NB4 (cell line): ENCODE results near the gene LENG8.

Experiments used
- POLR2A ChIP-seq: IDR thresholded peaks from 2 replicates; pipeline ENCODE4 v1.6.1; 2011; ENCODE audit warnings: mild to moderate bottlenecking; ENCODE audit not compliant: insufficient read length; ENCODE audit errors: extremely low read depth
- TF ChIP-seq, protein P1 (sequence below): IDR thresholded peaks from one replicate; pipeline ENCODE4 v1.5.1; 2012; ENCODE audit warnings: low read depth, low read length
- TF ChIP-seq, protein P2 (sequence below): IDR thresholded peaks from 2 replicates; pipeline ENCODE4 v1.6.1; 2011; ENCODE audit warnings: low read depth, low read length

DNA sequence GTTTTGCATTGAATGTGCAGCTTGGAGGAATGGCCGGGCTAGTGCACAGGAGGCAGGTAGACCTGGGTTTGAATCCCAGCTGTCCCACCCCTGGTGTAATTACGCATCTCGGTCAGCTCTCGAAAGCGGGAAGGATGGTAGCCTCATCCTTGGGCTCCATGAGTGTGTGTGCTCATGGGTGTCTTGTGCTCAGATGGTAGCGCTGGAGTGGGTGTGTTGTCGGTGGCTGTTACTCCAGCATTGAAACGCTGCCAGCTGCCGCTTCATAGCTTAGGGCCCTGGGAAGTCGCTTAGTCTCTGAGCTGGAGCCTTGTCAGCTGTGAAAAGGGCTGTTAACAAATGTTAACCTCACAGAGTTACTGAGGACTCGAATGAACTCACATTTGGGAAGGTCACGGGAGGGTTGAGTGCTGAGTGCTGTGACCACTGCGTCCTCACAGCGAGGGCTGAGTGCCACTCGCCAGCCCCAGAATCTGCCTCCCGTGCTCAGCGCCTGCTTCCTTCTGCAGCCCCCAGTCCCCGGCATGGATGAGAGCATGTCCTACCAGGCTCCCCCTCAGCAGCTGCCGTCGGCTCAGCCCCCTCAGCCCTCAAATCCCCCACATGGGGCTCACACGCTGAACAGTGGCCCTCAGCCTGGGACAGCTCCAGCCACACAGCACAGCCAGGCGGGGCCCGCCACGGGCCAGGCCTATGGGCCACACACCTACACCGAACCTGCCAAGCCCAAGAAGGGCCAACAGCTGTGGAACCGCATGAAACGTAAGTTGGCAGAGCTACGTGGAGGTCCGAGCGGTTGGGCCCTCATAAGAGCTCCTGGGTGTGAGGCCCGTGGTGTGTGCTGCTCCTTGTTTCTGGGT lies 5.2 kb downstream of the LENG8 start:
- TF ChIP-seq, protein P1, sequence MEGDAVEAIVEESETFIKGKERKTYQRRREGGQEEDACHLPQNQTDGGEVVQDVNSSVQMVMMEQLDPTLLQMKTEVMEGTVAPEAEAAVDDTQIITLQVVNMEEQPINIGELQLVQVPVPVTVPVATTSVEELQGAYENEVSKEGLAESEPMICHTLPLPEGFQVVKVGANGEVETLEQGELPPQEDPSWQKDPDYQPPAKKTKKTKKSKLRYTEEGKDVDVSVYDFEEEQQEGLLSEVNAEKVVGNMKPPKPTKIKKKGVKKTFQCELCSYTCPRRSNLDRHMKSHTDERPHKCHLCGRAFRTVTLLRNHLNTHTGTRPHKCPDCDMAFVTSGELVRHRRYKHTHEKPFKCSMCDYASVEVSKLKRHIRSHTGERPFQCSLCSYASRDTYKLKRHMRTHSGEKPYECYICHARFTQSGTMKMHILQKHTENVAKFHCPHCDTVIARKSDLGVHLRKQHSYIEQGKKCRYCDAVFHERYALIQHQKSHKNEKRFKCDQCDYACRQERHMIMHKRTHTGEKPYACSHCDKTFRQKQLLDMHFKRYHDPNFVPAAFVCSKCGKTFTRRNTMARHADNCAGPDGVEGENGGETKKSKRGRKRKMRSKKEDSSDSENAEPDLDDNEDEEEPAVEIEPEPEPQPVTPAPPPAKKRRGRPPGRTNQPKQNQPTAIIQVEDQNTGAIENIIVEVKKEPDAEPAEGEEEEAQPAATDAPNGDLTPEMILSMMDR, result no peak
- TF ChIP-seq, protein P2, sequence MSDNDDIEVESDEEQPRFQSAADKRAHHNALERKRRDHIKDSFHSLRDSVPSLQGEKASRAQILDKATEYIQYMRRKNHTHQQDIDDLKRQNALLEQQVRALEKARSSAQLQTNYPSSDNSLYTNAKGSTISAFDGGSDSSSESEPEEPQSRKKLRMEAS, result no peak
- no peak for TF ChIP-seq POLR2A
